PFSK-1 (cell line): ENCODE data around the gene THSD4.

Experiments
- POLR2AphosphoS5 ChIP-seq: IDR thresholded peaks from 2 replicates; pipeline ENCODE4 v1.6.1; 2012; ENCODE audit warnings: low read depth, mild to moderate bottlenecking, control low read depth, low read length, moderate library complexity
- SIN3A ChIP-seq: IDR thresholded peaks from 2 replicates; pipeline ENCODE4 v1.6.1; 2012; ENCODE audit warnings: mild to moderate bottlenecking, low read length, moderate library complexity, borderline replicate concordance; ENCODE audit not compliant: insufficient read depth

DNA sequence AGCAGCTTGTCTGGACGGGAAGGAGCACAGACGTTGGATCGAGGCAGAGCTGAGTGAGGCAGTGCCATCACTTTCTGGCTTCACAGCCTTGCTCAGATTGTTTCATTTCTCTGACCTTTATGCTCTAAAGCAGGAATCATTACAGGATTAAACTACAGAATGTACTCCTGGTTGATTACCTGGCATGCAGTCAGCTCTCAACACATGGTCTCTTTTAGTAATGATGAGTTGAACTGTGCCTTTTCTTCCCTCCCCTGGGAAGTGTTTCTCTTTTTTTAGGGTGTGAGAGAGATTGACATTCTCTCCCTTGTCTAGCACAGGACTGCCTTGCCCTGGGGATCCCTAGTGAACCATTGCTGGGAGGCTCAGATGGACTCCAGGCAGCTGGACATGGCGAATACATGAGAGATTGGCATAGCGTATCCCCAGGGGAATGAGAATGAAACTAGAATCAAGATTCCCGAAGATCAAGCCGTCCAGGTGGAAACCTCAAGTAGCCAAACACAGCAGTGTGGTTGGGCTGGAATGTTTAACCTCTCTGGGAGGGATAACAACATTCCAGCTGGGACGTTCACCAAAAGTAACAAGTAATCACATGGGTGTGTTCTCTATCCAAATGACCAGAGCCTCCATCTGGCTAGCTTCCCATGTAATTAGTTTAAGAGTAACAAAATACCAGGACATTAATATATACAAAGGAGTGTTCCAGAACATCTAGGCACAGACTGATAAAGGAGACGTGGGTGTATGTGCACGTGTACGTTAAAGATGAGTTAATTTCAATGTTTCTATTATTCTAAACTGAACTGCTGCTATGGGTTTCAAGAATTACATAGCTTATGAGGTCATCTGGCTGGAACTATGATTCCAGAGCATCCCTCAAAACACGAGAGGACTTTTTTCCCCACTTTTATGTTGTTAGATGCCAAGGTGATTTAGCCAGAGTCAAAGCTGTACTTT lies 576.5 kb downstream of the THSD4 start:
- no peak for TF ChIP-seq POLR2AphosphoS5
- TF ChIP-seq SIN3A: no peak
